ENCODE measurements around the gene TEX38.

GRCh38 chr1:46646331-46646730, 25.3 kb upstream of the TEX38 start:
- TF ChIP-seq POLR2A (IDR thresholded peaks at IDR 0.05) = no peak
- TF ChIP-seq, protein P1, sequence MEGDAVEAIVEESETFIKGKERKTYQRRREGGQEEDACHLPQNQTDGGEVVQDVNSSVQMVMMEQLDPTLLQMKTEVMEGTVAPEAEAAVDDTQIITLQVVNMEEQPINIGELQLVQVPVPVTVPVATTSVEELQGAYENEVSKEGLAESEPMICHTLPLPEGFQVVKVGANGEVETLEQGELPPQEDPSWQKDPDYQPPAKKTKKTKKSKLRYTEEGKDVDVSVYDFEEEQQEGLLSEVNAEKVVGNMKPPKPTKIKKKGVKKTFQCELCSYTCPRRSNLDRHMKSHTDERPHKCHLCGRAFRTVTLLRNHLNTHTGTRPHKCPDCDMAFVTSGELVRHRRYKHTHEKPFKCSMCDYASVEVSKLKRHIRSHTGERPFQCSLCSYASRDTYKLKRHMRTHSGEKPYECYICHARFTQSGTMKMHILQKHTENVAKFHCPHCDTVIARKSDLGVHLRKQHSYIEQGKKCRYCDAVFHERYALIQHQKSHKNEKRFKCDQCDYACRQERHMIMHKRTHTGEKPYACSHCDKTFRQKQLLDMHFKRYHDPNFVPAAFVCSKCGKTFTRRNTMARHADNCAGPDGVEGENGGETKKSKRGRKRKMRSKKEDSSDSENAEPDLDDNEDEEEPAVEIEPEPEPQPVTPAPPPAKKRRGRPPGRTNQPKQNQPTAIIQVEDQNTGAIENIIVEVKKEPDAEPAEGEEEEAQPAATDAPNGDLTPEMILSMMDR (IDR thresholded peaks at IDR 0.05) = no peak
